HEK293T (cell line): ENCODE measurements around the gene PRSS48.
A peak's percentile ranks its signal among the peaks of the same experiment; 100 is the strongest.
"Not testable (repeated sequence)": the region's sequence is repeated elsewhere in the genome, so short reads cannot be mapped to it uniquely, and the experiment has no call there.

Experiments
- CTCF ChIA-PET: fragments of 350-600 bp; formaldehyde crosslinking; extraction: SDS; loops from one replicate; lab custom pipeline; 2021; ENCODE audit warnings: antibody characterized with exemption, inconsistent platforms; lab: Yijun Ruan, JAX
- POLR2A ChIA-PET: fragments of 350-600 bp; formaldehyde crosslinking; extraction: SDS; loops from one replicate; lab custom pipeline; 2020; ENCODE audit warnings: antibody characterized with exemption, inconsistent platforms; lab: Yijun Ruan, JAX
- DNase-seq: peaks from one replicate; pipeline ENCODE4 v3.0.0; 2012; ENCODE audit warnings: mixed read lengths; ENCODE audit errors: extremely low spot score
- ARNT ChIP-seq: fragments of 450-650 bp; IDR thresholded peaks from 2 replicates; pipeline ENCODE4 v1.6.1; 2017; ENCODE audit warnings: mild to moderate bottlenecking
- BHLHE40 ChIP-seq: fragments of 450-650 bp; IDR thresholded peaks from 2 replicates; pipeline ENCODE4 v1.6.1; 2016; ENCODE audit warnings: mild to moderate bottlenecking, moderate library complexity, borderline replicate concordance
- CTBP1 ChIP-seq: fragments of 450-650 bp; IDR thresholded peaks from 2 replicates; pipeline ENCODE4 v1.6.1; 2016; ENCODE audit warnings: borderline replicate concordance
- ELF4 ChIP-seq: fragments of 450-650 bp; IDR thresholded peaks from 2 replicates; pipeline ENCODE4 v1.6.1; 2017; ENCODE audit warnings: antibody characterized with exemption
- FOXA1 ChIP-seq: fragments of 450-650 bp; IDR thresholded peaks from 2 replicates; pipeline ENCODE4 v1.6.1; 2016; ENCODE audit warnings: mild to moderate bottlenecking
- FOXK2 ChIP-seq: fragments of 450-650 bp; IDR thresholded peaks from 2 replicates; pipeline ENCODE4 v1.6.1; 2016; ENCODE audit warnings: mild to moderate bottlenecking
- FOXM1 ChIP-seq: fragments of 450-650 bp; IDR thresholded peaks from 2 replicates; pipeline ENCODE4 v1.6.1; 2017; ENCODE audit warnings: mild to moderate bottlenecking, borderline replicate concordance
- HDGF ChIP-seq: fragments of 450-650 bp; IDR thresholded peaks from 2 replicates; pipeline ENCODE4 v1.6.1; 2017; ENCODE audit warnings: antibody characterized with exemption, borderline replicate concordance
- L3MBTL2 ChIP-seq: fragments of 450-650 bp; conservative IDR thresholded peaks from 2 replicates; pipeline ENCODE4 v1.6.1; 2016; ENCODE audit warnings: mild to moderate bottlenecking
- LEF1 ChIP-seq: fragments of 450-650 bp; IDR thresholded peaks from 2 replicates; pipeline ENCODE4 v1.6.1; 2017; ENCODE audit warnings: mild to moderate bottlenecking, borderline replicate concordance
- NFRKB ChIP-seq: fragments of 450-650 bp; IDR thresholded peaks from 2 replicates; pipeline ENCODE4 v1.6.1; 2016; ENCODE audit warnings: mild to moderate bottlenecking, moderate library complexity
- SP1 ChIP-seq: fragments of 450-650 bp; IDR thresholded peaks from 2 replicates; pipeline ENCODE4 v1.6.1; 2017
- SUZ12 ChIP-seq: fragments of 450-650 bp; IDR thresholded peaks from 2 replicates; pipeline ENCODE4 v1.6.1; 2016; ENCODE audit warnings: mild to moderate bottlenecking
- TARDBP ChIP-seq: fragments of 450-650 bp; IDR thresholded peaks from 2 replicates; pipeline ENCODE4 v1.6.1; 2016
- ZNF384 ChIP-seq: fragments of 450-650 bp; IDR thresholded peaks from 2 replicates; pipeline ENCODE4 v1.6.1; 2016
- TF ChIP-seq, protein P1 (sequence below): fragments of 450-650 bp; IDR thresholded peaks from 2 replicates; pipeline ENCODE4 v1.6.1; 2016

PRSS48 gene

DNA sequence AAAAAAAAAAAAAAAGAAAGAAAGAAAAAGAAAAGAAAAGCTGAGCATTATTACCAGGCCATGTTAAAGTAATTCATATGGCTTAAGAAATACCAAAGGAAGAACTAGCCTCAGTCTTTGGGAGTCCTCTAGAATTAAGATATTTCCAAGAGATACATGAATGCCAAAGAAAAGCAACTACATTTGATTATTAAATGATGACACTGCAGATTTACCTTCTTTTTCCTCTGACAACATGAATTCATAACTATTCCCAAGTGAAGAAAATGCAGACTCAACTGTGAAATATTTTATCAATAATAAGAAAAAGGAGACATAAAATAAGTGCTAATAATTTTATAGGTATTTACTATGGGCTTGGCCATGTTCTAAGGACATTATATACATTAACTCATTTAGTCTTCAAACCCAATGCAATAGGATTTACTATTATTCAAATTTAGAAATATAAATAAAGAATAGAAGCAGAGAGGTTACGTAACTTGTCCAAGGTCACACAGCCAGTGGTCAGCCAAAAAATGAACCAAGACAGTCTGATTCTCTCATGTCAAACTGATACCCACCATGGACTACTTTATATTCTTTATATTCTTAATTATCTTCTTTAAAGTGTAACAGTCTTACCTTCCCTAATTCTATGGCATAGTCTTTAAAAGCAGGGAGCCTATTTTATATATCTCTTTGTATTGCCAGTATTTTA is 41.5 kb downstream of the PRSS48 start:
- DNase-seq = no peak
- no peak for TF ChIP-seq FOXM1
- TF ChIP-seq FOXA1 = no peak
- no peak for TF ChIP-seq ARNT
- no peak for TF ChIP-seq SP1
- no peak for TF ChIP-seq HDGF
- no peak for TF ChIP-seq BHLHE40
- TF ChIP-seq TARDBP = no peak
- TF ChIP-seq CTBP1 = no peak
- TF ChIP-seq SUZ12 = no peak
- ChIA-PET CTCF (no interaction called here), POLR2A (no interaction called here)

GRCh38 chr4:151319490-151319889 is 42.5 kb downstream of the PRSS48 start:
- DNase-seq = no peak
- CTCF ChIA-PET = interaction anchor here (0.6 kb wide), 1 partner anchor 488 kb away, joined by 3 read pairs; no protein-coding TSS in a partner anchor
- POLR2A ChIA-PET = no interaction called here
- TF ChIP-seq CTBP1 (no peak), SP1 (no peak), HDGF (no peak), FOXM1 (no peak), ZNF384 (no peak), FOXA1 (no peak), ELF4 (no peak), SUZ12 (no peak), BHLHE40 (no peak), NFRKB (no peak), ARNT (no peak), L3MBTL2 (no peak), LEF1 (no peak), TARDBP (no peak), FOXK2 (no peak)
- TF ChIP-seq, protein P1, sequence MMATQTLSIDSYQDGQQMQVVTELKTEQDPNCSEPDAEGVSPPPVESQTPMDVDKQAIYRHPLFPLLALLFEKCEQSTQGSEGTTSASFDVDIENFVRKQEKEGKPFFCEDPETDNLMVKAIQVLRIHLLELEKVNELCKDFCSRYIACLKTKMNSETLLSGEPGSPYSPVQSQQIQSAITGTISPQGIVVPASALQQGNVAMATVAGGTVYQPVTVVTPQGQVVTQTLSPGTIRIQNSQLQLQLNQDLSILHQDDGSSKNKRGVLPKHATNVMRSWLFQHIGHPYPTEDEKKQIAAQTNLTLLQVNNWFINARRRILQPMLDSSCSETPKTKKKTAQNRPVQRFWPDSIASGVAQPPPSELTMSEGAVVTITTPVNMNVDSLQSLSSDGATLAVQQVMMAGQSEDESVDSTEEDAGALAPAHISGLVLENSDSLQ = no peak

DNA sequence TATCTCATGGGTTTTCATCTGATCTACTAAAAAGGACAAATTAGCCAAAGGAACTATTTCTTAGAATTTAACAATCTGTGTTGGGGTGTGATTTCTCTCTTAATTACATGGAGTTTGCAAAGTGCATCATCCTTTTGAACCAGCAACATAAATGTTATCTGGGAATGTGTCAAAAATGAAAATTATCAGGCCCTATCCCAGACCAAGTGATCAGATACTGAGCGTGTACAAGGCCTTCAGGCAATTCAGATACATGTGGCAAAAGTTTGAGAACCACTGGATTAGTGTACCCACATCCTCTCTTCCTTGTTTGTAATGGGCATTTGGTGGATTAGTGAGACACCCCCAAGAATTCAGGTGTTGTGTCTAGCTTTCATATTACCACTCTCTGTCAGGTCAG is 44.6 kb downstream of the PRSS48 start:
- ChIA-PET CTCF (interaction anchor here (0.6 kb wide), 1 partner anchor 17 kb away, joined by 3 read pairs; no protein-coding TSS in a partner anchor), POLR2A (no interaction called here)
- DNase-seq = no peak
- no peak for TF ChIP-seq TARDBP
- no peak for TF ChIP-seq BHLHE40
- TF ChIP-seq SP1 = no peak
- TF ChIP-seq ZNF384 = no peak
- TF ChIP-seq HDGF = no peak
- no peak for TF ChIP-seq SUZ12
- TF ChIP-seq, protein P1 = no peak
- TF ChIP-seq FOXA1 = no peak
- TF ChIP-seq ELF4 = no peak
- no peak for TF ChIP-seq NFRKB
- TF ChIP-seq CTBP1 = no peak

DNA sequence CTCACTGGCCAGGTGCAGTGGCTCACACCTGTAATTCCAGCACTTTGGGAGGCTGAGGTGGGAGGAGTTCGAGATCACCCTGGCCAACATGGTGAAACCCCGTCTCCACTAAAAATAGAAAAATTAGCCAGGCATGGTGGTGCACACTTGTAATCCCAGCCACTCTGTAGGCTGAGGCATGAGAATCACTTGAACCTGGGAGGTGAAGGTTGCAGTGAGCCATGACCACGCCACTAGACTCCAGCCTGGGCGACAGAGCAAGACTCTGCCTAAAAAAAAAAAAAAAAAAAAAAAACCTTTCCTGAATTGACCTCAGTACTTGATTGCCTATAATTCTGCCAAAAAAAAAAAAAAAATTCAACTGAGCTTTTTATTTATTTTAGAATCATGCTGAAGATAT is 45.2 kb downstream of the PRSS48 start:
- 0 out of 2 replicates have a peak, but pooled peaks have one; percentile 24 for TF ChIP-seq ZNF384
- CTCF ChIA-PET = interaction anchor here (0.6 to 0.7 kb wide), 2 partner anchors 48 to 157 kb away, joined by 4 to 5 read pairs; no protein-coding TSS in a partner anchor
- POLR2A ChIA-PET = not testable (repeated sequence)

DNA sequence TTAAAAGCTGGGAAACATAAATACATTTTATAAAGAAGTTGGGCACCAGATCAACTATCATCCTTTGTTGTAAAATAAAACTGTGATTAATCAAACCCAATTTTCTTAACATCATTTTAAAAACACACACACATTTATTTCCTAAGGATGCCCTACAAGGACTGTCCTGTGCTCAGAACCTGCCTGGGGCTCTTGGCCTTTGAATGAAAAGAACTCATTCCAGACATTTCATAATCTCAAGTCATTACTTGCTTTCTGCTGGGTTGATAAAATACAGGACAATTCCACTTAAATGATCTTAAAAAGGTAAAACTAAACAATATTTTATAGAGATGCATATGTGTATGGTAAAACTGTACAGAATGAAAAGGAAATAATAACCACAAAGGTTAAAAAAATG is 45.6 kb downstream of the PRSS48 start:
- CTCF ChIA-PET = interaction anchor here (0.6 to 0.7 kb wide), 2 partner anchors 49 to 158 kb away, joined by 4 to 5 read pairs; no protein-coding TSS in a partner anchor
- POLR2A ChIA-PET = no interaction called here
- TF ChIP-seq SUZ12 = no peak
- no peak for TF ChIP-seq L3MBTL2
- no peak for TF ChIP-seq ZNF384
- TF ChIP-seq SP1 = no peak
- TF ChIP-seq LEF1 = no peak
- no peak for TF ChIP-seq CTBP1
- TF ChIP-seq TARDBP = no peak
- TF ChIP-seq HDGF = no peak
- no peak for TF ChIP-seq FOXK2
- TF ChIP-seq ELF4 = no peak
- no peak for TF ChIP-seq NFRKB
- TF ChIP-seq FOXM1 = no peak
- no peak for TF ChIP-seq ARNT
- no peak for TF ChIP-seq FOXA1
- no peak for TF ChIP-seq BHLHE40
- DNase-seq = no peak

More for the DNA sequence above, 45.2 kb downstream of the PRSS48 start:
- DNase-seq = not testable (repeated sequence)

GRCh38 chr4:151323667-151324066 is 46.7 kb downstream of the PRSS48 start:
- POLR2A ChIA-PET = interaction anchor here (0.7 to 2.3 kb wide), 2 partner anchors 10 to 154 kb away, joined by 3 to 27 read pairs; no protein-coding TSS in a partner anchor
- CTCF ChIA-PET = interaction anchor here (1.4 kb wide), 1 partner anchor 47 kb away, joined by 3 read pairs; the partner anchor contains the start of gene PRSS48
- DNase-seq = no peak
- no peak for TF ChIP-seq CTBP1
- TF ChIP-seq, protein P1 = no peak
- no peak for TF ChIP-seq ZNF384
- no peak for TF ChIP-seq SUZ12
- TF ChIP-seq FOXM1 = no peak
- no peak for TF ChIP-seq NFRKB
- TF ChIP-seq ARNT = no peak
- no peak for TF ChIP-seq LEF1
- TF ChIP-seq FOXA1 = no peak
- TF ChIP-seq TARDBP = no peak
- TF ChIP-seq BHLHE40 = no peak
- no peak for TF ChIP-seq HDGF
- no peak for TF ChIP-seq FOXK2
